GM12878 (cell line): ENCODE data around the gene BCAS4. TPM values are rescaled to one million over a fixed set of nuclear protein-coding genes. Genes with fewer than 3 reads are reported as not detected.

ENCODE experiments used
- ATAC-seq: fragments of 200-7000 bp; cut with Tn5 transposase; 3 replicates; pipeline ENCODE4 v1.9.1; 2020; ENCODE audit warnings: mild to moderate bottlenecking, moderate library complexity
- BruUV-seq: library from RNA; stranded (reverse); fragments of 400-500 nt; replicated peaks from 2 replicates; lab custom pipeline; 2021; lab: Mats Ljungman, UMichigan
- CTCF ChIA-PET: fragments of 300-600 bp; sonication (Branson Sonifier 250); formaldehyde crosslinking; extraction: SDS; loops from one replicate; lab custom pipeline; 2021; ENCODE audit warnings: inconsistent platforms; lab: Yijun Ruan, JAX
- POLR2A ChIA-PET: fragments of 350-600 bp; formaldehyde crosslinking; extraction: SDS; loops from one replicate; lab custom pipeline; 2021; ENCODE audit warnings: inconsistent platforms; lab: Charles Lee
- RAD21 ChIA-PET: fragments of 300-600 bp; sonication (Branson Sonifier 250); formaldehyde crosslinking; loops from one replicate; lab custom pipeline; 2023; ENCODE audit warnings: antibody characterized with exemption; ENCODE audit not compliant: unreplicated experiment; lab: Charles Lee
- SMC1A ChIA-PET: fragments of 300-600 bp; sonication (Branson Sonifier 250); formaldehyde crosslinking; loops from one replicate; lab custom pipeline; 2023; ENCODE audit not compliant: unreplicated experiment, uncharacterized antibody; lab: Charles Lee
- DNase-seq: peaks from one replicate; pipeline ENCODE4 v3.0.0-alpha.2; 2011; ENCODE audit warnings: low read depth, low spot score
- FAIRE-seq: peaks from 3 replicates; lab custom pipeline; 2011; peaks lifted over from hg19 to GRCh38; lab: Jason Lieb, UNC
- H2AFZ ChIP-seq: 2 replicates; pipeline ENCODE4 v1.6.0; 2011; ENCODE audit warnings: low read depth, low read length, control low read depth; ENCODE audit not compliant: control insufficient read depth
- H3K27ac ChIP-seq: 2 replicates; pipeline ENCODE4 v1.5.1; 2011; ENCODE audit warnings: control low read depth; ENCODE audit not compliant: control insufficient read depth, insufficient read depth
- H3K27me3 ChIP-seq, 2 experiments: replicated peaks in 1 of 2; 2 replicates each; pipeline versions ENCODE4 v1.6.0 to v1.6.1; 2011; ENCODE audit warnings: low read length in 1 of 2; ENCODE audit not compliant: control insufficient read depth in 2 of 2, insufficient read depth in 2 of 2
- H3K36me3 ChIP-seq, 2 experiments: 2 replicates each; pipeline ENCODE4 v1.5.1; 2011; ENCODE audit warnings: low read length in 1 of 2; ENCODE audit not compliant: control insufficient read depth in 2 of 2, insufficient read depth in 2 of 2
- H3K4me1 ChIP-seq: 2 replicates; pipeline ENCODE4 v1.6.1; 2011; ENCODE audit warnings: mild to moderate bottlenecking, low read length, moderate library complexity, mixed read lengths; ENCODE audit not compliant: control insufficient read depth, insufficient read depth
- H3K4me2 ChIP-seq: 2 replicates; pipeline ENCODE4 v1.6.0; 2011; ENCODE audit warnings: control low read depth; ENCODE audit not compliant: control insufficient read depth, insufficient read depth
- H3K4me3 ChIP-seq: fragments of 200-600 bp; sonication (generic); 2 replicates; pipeline ENCODE4 v1.5.1; 2016
- H3K79me2 ChIP-seq: 2 replicates; pipeline ENCODE4 v1.6.0; 2011; ENCODE audit warnings: low read length; ENCODE audit not compliant: control insufficient read depth, insufficient read depth
- H3K9ac ChIP-seq: 2 replicates; pipeline ENCODE4 v1.8.0; 2011; ENCODE audit warnings: low read length, control low read depth, mixed read lengths; ENCODE audit not compliant: control insufficient read depth, insufficient read depth
- H3K9me3 ChIP-seq: replicated peaks from 3 replicates; pipeline ENCODE4 v1.5.1; 2011; ENCODE audit warnings: mild to moderate bottlenecking, low read length; ENCODE audit not compliant: control insufficient read depth, insufficient read depth
- H4K20me1 ChIP-seq: 2 replicates; pipeline ENCODE4 v1.6.0; 2011; ENCODE audit not compliant: control insufficient read depth, insufficient read depth
- BMI1 ChIP-seq: fragments of 450-650 bp; IDR thresholded peaks from 2 replicates; pipeline ENCODE4 v1.6.1; 2016; ENCODE audit warnings: mild to moderate bottlenecking, moderate library complexity, borderline replicate concordance
- ESRRA ChIP-seq: IDR thresholded peaks from 2 replicates; pipeline ENCODE4 v1.6.1; 2012; ENCODE audit warnings: mild to moderate bottlenecking, low read length, improper control_type of control experiment
- NR2C2 ChIP-seq: IDR thresholded peaks from 2 replicates; pipeline ENCODE4 v1.6.1; 2011; ENCODE audit warnings: borderline replicate concordance, low read depth; ENCODE audit not compliant: control insufficient read depth, insufficient read length
- NRF1 ChIP-seq: conservative IDR thresholded peaks from 2 replicates; pipeline ENCODE4 v1.6.1; 2011; ENCODE audit warnings: mild to moderate bottlenecking, low read depth, low read length, improper control_type of control experiment
- TCF7 ChIP-seq: IDR thresholded peaks from 2 replicates; pipeline ENCODE4 v1.6.1; 2014; ENCODE audit warnings: antibody characterized with exemption, borderline replicate concordance
- WGBS: methylation state at CpG from one replicate; pipeline ENCODE4 v1.1.6; 2016; ENCODE audit warnings: low lambda C conversion rate; ENCODE audit not compliant: insufficient replicate concordance, insufficient coverage; ENCODE audit errors: missing lambda C conversion rate; 5-methylcytosine and 5-hydroxymethylcytosine counted together
- in situ Hi-C: fragments of 300-500 bp; cut with MboI; formaldehyde crosslinking; loops from 9 replicates; pipeline ENCODE4 v1.14.3; 2018; ENCODE audit warnings: mixed read lengths
- intact Hi-C: fragments of 100-400 bp; cut with micrococcal nuclease; formaldehyde crosslinking; loops from one replicate; pipeline ENCODE4 v1.14.2; 2022; ENCODE audit not compliant: unreplicated experiment
- polyA plus RNA-seq, 11 experiments: library from polyadenylated mRNA; depleted of rRNA in 4 of 11; unstranded in 6 of 11; stranded (reverse) in 5 of 11; fragments of >200 nt; fragmentation: Nextera tagmentation in 4 of 11; fragmentation: Illumina TruSeq in 1 of 11; extraction: Ambion mirVana in 4 of 11; extraction: Trizol in 1 of 11; gene quantifications; 1 replicate in 1 of 11; 2 replicates in 10 of 11; pipeline versions ENCODE4 v1.2.1 to v1.2.3, GENCODE V29; 2011 to 2016; ENCODE audit warnings: inconsistent platforms in 2 of 11, missing spikeins in 2 of 11, low read depth in 1 of 11
- total RNA-seq, 4 experiments: library from RNA; depleted of rRNA in 3 of 4; stranded (reverse); fragments of >200 nt in 3 of 4; fragmentation: Illumina TruSeq in 1 of 4; extraction: Trizol in 1 of 4; gene quantifications; 2 replicates each; pipeline versions ENCODE4 v1.2.1 to v1.2.3, GENCODE V29; 2013 to 2021
- TF ChIP-seq, protein P1 (sequence below): fragments of 450-650 bp; IDR thresholded peaks from 2 replicates; pipeline ENCODE4 v1.6.1; 2017; ENCODE audit warnings: mild to moderate bottlenecking, moderate library complexity
- TF ChIP-seq, protein P2 (sequence below): IDR thresholded peaks from 2 replicates; pipeline ENCODE4 v1.6.1; 2011; ENCODE audit warnings: mild to moderate bottlenecking, low read depth, low read length, moderate library complexity; ENCODE audit not compliant: insufficient replicate concordance
- TF ChIP-seq, protein P3 (sequence below): IDR thresholded peaks from 2 replicates; pipeline ENCODE4 v1.6.1; 2012; ENCODE audit warnings: low read depth, low read length, improper control_type of control experiment

Gene BCAS4
- total and polyA plus RNA-seq, 10 of the 15 experiments (the other 5 are each of a cell fraction or from before 2014, with no cell fraction given) = 14.8 to 214 (median 65.3) TPM

DNA sequence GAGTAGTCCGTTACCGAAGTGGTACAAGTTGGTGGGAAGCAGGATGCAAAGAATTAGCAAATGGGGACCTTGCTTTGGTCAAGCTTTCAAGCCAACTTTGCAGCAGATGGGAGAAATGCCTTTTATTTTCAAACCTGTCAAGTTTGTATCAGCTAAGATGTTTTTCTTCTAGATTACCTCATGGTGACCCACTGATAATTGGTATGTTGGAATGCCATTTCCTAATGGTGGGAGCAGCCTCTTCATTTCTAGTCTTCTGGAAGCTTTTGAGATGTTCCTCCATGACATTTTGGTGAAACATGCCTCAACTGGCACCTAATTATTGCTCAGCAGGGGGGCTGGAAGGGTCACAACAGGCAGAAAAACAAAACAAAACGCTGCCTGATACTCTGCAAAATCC, 92.7 kb downstream of the BCAS4 start:
- POLR2A ChIA-PET = interaction anchor here (0.5 kb wide), 1 partner anchor 22 kb away, joined by 4 read pairs; no protein-coding TSS in a partner anchor
- RAD21 ChIA-PET = interaction anchor here (1.0 kb wide), 1 partner anchor 93 kb away, joined by 4 read pairs; the partner anchor contains the start of gene BCAS4
- DNase-seq (no peak), FAIRE-seq (no peak), ATAC-seq (no peak)
- SMC1A ChIA-PET = interaction anchor here (1.2 kb wide), 1 partner anchor 38 kb away, joined by 3 read pairs; no protein-coding TSS in a partner anchor
- no peaks in the 10 kb centered on the region for H3K27me3 ChIP-seq
- peaks cover 2% of the 10 kb centered on the region for H3K79me2 ChIP-seq
- in situ Hi-C loops = no loop called here
- no TSS peak for BruUV-seq
- intact Hi-C loops = no loop called here
- no peaks in the 10 kb centered on the region for H3K9me3 ChIP-seq
- 98% methylated on average over 3 of the region's 3 CpGs for WGBS
- H3K4me1 ChIP-seq = no peaks in the 10 kb centered on the region
- H3K4me2 ChIP-seq = no peak overlapping the region
- TF ChIP-seq, protein P1, sequence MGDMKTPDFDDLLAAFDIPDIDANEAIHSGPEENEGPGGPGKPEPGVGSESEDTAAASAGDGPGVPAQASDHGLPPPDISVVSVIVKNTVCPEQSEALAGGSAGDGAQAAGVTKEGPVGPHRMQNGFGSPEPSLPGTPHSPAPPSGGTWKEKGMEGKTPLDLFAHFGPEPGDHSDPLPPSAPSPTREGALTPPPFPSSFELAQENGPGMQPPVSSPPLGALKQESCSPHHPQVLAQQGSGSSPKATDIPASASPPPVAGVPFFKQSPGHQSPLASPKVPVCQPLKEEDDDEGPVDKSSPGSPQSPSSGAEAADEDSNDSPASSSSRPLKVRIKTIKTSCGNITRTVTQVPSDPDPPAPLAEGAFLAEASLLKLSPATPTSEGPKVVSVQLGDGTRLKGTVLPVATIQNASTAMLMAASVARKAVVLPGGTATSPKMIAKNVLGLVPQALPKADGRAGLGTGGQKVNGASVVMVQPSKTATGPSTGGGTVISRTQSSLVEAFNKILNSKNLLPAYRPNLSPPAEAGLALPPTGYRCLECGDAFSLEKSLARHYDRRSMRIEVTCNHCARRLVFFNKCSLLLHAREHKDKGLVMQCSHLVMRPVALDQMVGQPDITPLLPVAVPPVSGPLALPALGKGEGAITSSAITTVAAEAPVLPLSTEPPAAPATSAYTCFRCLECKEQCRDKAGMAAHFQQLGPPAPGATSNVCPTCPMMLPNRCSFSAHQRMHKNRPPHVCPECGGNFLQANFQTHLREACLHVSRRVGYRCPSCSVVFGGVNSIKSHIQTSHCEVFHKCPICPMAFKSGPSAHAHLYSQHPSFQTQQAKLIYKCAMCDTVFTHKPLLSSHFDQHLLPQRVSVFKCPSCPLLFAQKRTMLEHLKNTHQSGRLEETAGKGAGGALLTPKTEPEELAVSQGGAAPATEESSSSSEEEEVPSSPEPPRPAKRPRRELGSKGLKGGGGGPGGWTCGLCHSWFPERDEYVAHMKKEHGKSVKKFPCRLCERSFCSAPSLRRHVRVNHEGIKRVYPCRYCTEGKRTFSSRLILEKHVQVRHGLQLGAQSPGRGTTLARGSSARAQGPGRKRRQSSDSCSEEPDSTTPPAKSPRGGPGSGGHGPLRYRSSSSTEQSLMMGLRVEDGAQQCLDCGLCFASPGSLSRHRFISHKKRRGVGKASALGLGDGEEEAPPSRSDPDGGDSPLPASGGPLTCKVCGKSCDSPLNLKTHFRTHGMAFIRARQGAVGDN = no peak
- TF ChIP-seq, protein P2, sequence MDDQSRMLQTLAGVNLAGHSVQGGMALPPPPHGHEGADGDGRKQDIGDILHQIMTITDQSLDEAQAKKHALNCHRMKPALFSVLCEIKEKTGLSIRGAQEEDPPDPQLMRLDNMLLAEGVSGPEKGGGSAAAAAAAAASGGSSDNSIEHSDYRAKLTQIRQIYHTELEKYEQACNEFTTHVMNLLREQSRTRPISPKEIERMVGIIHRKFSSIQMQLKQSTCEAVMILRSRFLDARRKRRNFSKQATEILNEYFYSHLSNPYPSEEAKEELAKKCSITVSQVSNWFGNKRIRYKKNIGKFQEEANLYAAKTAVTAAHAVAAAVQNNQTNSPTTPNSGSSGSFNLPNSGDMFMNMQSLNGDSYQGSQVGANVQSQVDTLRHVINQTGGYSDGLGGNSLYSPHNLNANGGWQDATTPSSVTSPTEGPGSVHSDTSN = no peak
- TF ChIP-seq NR2C2 = no peak
- TF ChIP-seq ESRRA = no peak
- TF ChIP-seq TCF7 = no peak
- no peak for TF ChIP-seq BMI1
- TF ChIP-seq, protein P3, sequence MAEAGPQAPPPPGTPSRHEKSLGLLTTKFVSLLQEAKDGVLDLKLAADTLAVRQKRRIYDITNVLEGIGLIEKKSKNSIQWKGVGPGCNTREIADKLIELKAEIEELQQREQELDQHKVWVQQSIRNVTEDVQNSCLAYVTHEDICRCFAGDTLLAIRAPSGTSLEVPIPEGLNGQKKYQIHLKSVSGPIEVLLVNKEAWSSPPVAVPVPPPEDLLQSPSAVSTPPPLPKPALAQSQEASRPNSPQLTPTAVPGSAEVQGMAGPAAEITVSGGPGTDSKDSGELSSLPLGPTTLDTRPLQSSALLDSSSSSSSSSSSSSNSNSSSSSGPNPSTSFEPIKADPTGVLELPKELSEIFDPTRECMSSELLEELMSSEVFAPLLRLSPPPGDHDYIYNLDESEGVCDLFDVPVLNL = no peak
- no peak for TF ChIP-seq NRF1
- peaks cover 9 to 20% of the 10 kb centered on the region in 2 experiments for H3K36me3 ChIP-seq
- H3K27ac ChIP-seq = no peak overlapping the region
- H3K4me3 ChIP-seq = no peak overlapping the region
- no peak overlapping the region for H3K9ac ChIP-seq
- CTCF ChIA-PET = interaction anchor here (1.0 kb wide), 1 partner anchor 70 kb away, joined by 3 read pairs; no protein-coding TSS in a partner anchor
- H4K20me1 ChIP-seq = no peaks in the 10 kb centered on the region
- H2AFZ ChIP-seq = no peak overlapping the region
